ENCODE results near the gene GCAT. TPM values are rescaled to one million over a fixed set of nuclear protein-coding genes. Genes with fewer than 3 reads are reported as not detected.
A peak's percentile ranks its signal among the peaks of the same experiment; 100 is the strongest.
"Not testable (repeated sequence)": the region's sequence is repeated elsewhere in the genome, so short reads cannot be mapped to it uniquely, and the experiment has no call there.

GCAT gene
- total RNA-seq, 1 donor from 2014 or later, result 27.6 TPM

DNA sequence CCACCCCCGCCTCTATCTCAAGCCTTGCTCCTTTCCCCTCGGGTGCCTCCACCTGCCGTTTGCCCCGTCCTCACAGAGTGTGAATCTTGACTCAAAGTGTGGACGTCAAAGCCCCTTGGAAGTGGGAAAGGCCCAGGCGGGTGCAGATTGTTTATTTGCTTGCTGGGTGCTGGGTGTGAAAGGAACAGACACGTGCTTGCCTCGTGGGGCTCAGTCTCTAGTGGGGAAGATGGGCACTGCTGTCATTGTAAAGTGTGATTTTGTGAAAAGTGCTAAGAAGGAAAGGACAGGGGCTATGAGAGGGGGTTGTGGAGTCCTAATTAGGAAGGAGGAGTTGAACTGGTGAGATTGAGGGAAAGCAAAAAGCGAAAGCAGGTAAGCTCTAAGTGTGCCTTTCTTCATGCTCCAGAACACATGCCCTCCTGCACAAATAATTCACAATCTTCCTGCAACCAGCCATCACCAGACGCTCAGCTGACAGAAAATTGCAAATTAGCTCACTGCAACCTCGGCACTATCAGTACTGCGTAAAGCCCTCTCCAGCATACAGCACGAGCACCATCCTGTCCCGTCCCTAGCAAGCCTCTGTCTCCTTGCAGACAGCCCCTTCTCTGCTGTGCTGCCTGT lies 9.7 kb upstream of the GCAT start:
- Histone ChIP-seq H3K36me3 (ENCODE audit: control insufficient read depth, insufficient read depth, low read length) (no peaks in the 10 kb centered on the region), H3K27me3 (ENCODE audit: control insufficient read depth, insufficient read depth, low read length) (no peaks in the 10 kb centered on the region), H3K4me3 (ENCODE audit: low read depth, low read length) (no peak overlapping the region)
- no peak for FAIRE-seq
- TF ChIP-seq, protein P1, sequence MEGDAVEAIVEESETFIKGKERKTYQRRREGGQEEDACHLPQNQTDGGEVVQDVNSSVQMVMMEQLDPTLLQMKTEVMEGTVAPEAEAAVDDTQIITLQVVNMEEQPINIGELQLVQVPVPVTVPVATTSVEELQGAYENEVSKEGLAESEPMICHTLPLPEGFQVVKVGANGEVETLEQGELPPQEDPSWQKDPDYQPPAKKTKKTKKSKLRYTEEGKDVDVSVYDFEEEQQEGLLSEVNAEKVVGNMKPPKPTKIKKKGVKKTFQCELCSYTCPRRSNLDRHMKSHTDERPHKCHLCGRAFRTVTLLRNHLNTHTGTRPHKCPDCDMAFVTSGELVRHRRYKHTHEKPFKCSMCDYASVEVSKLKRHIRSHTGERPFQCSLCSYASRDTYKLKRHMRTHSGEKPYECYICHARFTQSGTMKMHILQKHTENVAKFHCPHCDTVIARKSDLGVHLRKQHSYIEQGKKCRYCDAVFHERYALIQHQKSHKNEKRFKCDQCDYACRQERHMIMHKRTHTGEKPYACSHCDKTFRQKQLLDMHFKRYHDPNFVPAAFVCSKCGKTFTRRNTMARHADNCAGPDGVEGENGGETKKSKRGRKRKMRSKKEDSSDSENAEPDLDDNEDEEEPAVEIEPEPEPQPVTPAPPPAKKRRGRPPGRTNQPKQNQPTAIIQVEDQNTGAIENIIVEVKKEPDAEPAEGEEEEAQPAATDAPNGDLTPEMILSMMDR (IDR thresholded peaks at IDR 0.05; ENCODE audit: insufficient read depth, low read length, severe bottlenecking), result no peak
- no peak for DNase-seq (ENCODE audit: low read depth)

DNA sequence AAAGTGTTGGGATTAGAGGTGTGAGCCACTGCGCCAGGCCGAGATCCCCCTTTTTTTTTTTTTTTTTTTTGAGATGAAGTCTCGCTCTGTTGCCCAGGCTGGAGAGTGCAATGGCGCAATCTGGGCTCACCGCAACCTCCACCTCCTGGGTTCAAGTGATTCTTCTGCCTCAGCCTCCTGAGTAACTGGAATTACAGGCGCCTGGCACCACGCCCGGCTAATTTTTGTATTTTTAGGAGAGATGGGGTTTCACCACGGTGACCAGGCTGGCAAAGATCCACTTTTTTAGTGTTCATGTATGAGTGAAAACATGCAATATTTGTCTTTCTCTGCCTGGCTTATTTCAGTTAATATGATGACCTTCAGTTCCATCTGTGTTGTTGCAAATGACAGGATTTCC lies 7.8 kb upstream of the GCAT start:
- not testable (repeated sequence) for H3K4me3 ChIP-seq (ENCODE audit: low read depth, low read length); FAIRE-seq; H3K27me3 ChIP-seq (ENCODE audit: control insufficient read depth, insufficient read depth, low read length); H3K36me3 ChIP-seq (ENCODE audit: control insufficient read depth, insufficient read depth, low read length); DNase-seq (ENCODE audit: low read depth)

DNA sequence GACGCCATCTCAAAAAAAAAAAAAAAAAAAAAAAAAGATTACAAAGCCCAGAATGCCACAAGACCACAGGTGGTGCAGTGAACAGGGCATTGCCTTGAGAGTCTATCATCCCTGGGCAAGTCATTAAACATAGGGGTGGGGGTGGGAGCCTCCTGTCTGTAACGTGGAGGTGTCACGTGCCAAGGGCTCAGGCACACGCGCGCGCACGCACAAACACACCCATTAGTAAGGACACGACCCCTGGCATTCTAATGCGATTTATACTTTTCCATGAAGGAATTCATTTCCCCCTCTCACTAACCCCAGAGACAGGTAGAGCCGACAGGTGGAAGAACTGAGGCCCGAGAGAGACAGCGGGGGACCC lies 5.8 kb upstream of the GCAT start:
- H3K4me3 ChIP-seq (ENCODE audit: low read depth, low read length), result peak overlapping the region; percentile 62
- no peak for FAIRE-seq
- TF ChIP-seq, protein P1 (IDR thresholded peaks at IDR 0.05; ENCODE audit: insufficient read depth, low read length, severe bottlenecking), result no peak
- DNase-seq (ENCODE audit: low read depth), result no peak
- no peaks in the 10 kb centered on the region for H3K36me3 ChIP-seq (ENCODE audit: control insufficient read depth, insufficient read depth, low read length)
- H3K27me3 ChIP-seq (ENCODE audit: control insufficient read depth, insufficient read depth, low read length), result no peaks in the 10 kb centered on the region

DNA sequence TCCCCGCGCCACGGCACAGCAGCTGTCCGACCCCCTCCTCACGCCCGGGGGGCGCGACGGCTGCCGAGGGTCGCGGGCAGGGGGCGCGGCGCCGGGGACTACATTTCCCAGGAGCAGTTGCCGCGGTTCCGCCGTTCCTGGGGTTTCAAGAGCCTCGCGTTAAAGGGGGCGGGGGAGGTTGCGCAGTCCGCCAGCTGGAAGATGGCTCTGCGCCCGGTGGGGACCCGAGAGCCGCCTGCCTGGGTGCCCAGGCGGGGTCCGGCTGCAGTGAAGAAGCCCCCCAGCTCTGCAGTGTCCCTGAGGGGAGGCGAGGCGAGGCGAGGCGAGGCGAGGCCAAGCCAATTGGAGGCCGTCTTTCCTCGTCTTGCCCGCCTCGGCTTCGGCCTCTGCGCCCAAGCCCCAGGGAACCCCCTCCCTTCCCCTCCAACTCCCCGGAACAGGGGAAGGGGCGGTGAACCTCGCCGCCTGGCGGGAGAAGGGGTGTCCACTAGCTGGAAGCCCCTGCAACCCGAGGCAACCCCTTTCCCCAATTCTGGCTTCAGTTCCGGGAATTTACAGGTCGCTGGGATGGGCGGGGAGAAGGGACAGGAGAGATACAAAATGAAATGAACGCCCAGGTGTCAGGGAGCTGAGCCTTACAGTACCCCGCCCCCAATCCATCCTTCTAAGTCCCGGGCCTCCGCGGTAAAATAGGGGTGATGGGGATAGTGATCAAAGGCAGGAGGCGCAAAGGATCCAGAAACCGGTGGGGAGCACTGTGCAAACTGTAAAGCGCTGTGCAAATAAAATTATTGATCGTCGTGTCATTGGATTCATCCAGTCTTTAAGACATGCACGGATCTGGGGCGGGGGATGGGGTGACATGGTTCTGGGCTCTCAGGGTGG lies 5.2 kb upstream of the GCAT start:
- no peaks in the 10 kb centered on the region for H3K27me3 ChIP-seq (ENCODE audit: control insufficient read depth, insufficient read depth, low read length)
- H3K36me3 ChIP-seq (ENCODE audit: control insufficient read depth, insufficient read depth, low read length), result no peaks in the 10 kb centered on the region
- TF ChIP-seq, protein P1 (IDR thresholded peaks at IDR 0.05; ENCODE audit: insufficient read depth, low read length, severe bottlenecking), result no peak
- no peak for DNase-seq (ENCODE audit: low read depth)
- H3K4me3 ChIP-seq (ENCODE audit: low read depth, low read length), result peak overlapping the region; percentile 62
- no peak for FAIRE-seq

DNA sequence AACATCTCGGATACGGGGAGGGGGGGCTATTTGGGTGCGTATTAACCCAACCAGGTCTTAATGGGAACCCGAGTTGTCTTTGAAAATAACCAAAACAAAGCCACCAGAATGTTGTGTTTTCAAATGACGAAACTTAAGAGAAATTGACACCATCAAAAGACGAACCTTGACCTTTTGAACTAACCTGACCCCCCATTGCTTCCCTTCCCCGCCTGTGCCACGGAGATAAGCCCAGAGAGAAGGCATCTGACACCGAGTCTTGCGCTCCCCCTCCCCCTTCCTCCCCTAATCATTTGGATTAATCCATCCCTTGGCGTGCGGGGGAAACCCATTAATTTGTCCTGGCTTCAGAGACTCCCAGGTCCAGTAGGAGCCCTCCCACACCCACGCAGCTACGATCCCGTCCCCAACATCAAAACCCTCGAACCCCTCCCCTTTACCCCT lies 4.5 kb upstream of the GCAT start:
- Histone ChIP-seq H3K27me3 (ENCODE audit: control insufficient read depth, insufficient read depth, low read length) (no peaks in the 10 kb centered on the region), H3K4me3 (ENCODE audit: low read depth, low read length) (peak overlapping the region; percentile 62), H3K36me3 (ENCODE audit: control insufficient read depth, insufficient read depth, low read length) (no peaks in the 10 kb centered on the region)
- DNase-seq (ENCODE audit: low read depth) (no peak), FAIRE-seq (no peak)
- TF ChIP-seq, protein P1 (IDR thresholded peaks at IDR 0.05; ENCODE audit: insufficient read depth, low read length, severe bottlenecking), result no peak

DNA sequence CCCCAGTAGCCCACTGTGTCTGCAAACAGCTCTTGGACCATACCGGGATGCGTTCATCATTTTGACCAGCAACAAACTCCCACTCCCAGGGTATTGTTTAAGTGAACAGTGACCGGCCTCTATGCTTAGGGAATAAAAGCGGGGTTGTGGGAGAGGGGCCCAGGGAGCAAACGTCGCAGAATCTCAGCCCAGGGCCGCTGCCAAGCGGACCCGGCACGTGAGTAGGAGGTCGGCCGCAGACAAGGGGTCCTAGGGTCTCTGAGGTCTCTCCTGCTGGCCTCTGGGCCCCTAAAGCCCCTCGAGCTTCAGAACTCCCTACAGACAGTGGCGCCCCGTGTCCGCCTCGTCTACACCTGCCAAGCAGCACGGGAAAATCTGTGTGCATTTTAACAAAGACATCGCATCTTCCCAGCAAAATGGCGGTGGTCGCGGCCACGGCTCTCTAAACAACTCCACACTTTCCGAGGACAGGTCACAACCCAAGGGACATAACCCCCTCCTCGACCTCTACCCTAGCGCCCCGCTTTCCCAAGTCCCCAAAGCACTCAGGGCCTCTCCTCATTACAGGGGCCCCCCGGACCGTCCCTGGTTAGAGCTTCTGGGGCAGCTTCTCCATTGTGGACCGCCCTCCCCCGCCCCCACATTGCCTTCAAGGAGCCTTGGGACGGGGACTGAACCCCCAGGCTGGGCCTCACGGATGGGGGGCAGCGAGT lies 3.9 kb upstream of the GCAT start:
- DNase-seq (ENCODE audit: low read depth) (no peak), FAIRE-seq (no peak)
- H3K4me3 ChIP-seq (ENCODE audit: low read depth, low read length), result no peak overlapping the region
- no peaks in the 10 kb centered on the region for H3K36me3 ChIP-seq (ENCODE audit: control insufficient read depth, insufficient read depth, low read length)
- TF ChIP-seq, protein P1 (IDR thresholded peaks at IDR 0.05; ENCODE audit: insufficient read depth, low read length, severe bottlenecking), result no peak
- no peaks in the 10 kb centered on the region for H3K27me3 ChIP-seq (ENCODE audit: control insufficient read depth, insufficient read depth, low read length)
